AG09319 (cell line): ENCODE results near the gene COG4.

Source experiments
- DNase-seq: peaks from one replicate; pipeline ENCODE4 v3.0.0-alpha.2; 2010; ENCODE audit warnings: low read depth; ENCODE audit errors: extremely low read depth
- CTCF ChIP-seq: IDR thresholded peaks from 2 replicates; pipeline ENCODE4 v1.5.1; 2011; ENCODE audit warnings: low read depth, mild to moderate bottlenecking, inconsistent platforms, low read length, moderate library complexity

The COG4 gene

DNA sequence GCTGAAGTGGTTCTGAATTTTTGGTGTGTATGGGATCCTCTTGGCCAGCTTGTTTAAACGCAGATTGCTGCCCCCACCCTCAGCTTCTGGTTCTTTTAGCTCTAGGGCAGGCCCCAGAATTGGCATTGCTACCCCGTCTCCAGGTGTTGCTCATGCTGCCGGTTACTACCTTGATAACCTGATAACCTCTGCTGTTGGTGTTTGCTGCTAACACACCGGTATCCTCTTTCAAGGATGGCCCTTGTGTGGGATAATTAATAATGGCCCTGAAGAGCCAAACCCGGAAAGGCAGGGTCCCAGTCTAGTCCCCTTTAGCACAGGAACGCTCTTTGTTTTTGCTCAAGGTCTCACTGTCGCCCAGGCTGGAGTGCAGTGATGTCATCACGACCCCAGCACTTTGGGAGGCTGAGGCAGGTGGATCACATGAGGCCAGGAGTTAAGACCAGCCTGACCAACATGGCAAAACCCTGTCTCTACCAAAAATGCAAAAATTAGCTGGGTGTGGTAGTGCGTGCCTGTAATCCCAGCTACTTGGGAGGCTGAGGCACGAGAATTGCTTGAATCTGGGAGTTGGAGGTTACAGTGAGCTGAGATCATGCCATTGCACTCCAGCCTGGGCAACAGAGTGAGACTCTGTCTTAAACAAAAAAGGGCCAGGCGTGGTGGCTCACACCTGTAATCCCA is 83.2 kb downstream of the COG4 start:
- no peak for DNase-seq

DNA sequence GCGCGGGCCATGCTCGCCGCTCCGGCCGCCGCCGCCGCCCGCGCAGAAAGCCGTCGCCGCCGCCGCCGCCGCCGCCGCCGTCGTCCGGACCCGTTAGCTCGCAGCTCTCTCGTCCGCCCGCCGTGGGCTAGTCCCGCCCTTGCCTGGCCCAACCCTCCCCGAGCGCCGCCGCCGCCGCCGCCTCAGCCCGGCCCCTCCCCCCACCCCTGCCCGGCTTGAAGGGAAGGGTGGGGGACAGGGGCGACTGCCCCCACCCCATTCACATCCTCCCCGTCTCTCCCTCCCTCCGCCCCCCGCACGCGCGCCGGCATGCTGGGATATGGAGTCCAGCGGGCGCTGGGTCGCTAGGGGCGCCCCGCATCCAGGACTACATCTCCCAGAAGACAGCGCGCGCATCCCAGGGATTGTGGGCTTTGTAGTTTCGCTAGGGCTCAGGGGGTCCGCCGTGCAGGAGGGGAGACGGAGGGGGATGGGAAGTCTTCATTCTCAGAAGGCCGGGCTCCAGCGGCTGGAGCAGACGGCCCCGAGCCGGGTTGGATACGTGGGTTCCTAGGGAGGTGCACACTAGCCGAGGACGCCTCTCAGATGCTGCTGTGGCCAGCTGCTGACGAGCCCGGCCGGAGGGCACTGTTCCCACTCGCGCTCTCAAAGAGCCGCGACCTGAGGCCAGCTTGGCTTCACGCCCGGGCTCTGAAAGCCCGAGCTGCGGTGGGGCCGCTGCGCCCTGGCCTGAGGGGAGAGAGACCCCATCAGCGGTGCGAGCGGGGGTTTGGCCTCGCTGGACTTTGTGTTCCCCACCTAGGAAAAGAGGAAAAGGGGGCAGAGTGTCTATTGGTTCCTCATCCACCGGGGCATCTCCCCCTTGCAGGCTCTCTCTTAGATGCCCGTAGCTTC is 84.1 kb downstream of the COG4 start, which contains the start of gene ST3GAL2:
Gene ST3GAL2, minus strand, starts transcription at position 132 of the 894 bp plus-strand sequence. CDS start 40,570 bp downstream, outside the sequence.
- peak; percentile 85 for DNase-seq
- TF ChIP-seq CTCF = no peak

More for the DNA sequence above, 83.2 kb downstream of the COG4 start:
- no peak for TF ChIP-seq CTCF

DNA sequence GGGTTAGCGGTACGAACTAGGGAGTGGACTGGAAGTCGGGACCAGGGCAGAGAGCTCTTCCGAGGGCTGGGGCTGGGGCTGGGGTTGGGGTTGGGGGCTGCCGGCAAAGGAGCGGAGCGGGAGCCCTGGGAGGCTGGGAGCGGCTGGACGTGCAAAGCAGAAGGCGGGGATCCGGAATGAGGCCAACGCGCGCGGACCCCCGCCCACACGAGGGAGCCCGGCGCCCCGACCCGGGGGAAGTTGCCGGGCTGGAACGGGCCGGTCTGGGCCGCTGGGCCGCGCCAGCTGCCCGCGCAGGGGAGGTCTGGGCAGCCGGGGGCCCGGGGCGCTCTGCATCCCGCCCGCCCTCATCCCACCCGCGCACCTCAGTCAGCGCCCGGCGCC is 84.8 kb downstream of the COG4 start:
- DNase-seq = no peak
- no peak for TF ChIP-seq CTCF

DNA sequence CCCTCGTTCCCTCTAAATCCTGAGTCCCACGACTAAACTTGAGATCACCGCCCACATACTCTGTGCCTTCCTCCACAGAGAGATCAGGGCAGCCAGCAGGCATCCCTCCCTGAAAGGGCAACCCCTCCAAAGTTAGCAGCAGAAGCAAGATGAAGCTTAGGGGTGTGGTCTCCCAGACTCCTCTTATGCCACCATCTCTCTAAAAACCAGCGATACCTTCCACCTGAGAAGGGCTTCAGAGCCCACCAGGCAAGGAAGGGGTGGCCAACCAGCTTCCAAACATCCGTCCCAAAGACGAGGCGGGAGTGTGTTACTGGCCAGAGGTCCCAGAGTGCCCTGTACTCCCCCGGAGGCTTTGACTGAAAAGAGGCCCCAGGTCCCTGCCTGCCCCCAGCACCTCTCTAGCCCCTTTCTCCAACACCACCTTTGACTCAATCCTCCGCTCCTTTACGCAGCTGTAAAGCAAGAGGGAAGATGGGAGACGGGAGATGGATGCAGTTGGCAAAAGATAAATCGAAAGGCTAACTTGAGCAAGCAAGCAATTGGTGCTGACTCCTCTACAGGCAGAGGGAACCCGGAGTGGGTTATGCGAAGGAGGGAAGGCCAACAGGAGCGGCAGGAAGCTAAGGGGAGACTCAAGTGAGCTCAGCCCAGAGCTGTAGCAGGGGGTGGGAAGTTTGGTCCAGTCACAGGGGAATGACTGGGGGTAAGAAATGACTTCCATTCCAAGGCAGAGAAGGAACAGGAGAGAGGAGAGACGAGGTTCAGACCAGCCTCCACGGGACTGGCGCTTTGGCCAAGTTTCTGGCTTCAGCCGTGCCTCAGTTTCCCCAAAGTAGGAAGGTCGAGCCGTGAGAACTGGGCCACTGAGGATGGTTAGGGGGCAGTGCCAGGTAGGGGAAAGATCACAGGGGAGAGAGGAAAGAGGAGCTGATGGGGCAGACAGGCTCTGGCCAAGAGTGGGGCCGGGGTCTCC is 85.5 kb downstream of the COG4 start:
- TF ChIP-seq CTCF = no peak
- no peak for DNase-seq

DNA sequence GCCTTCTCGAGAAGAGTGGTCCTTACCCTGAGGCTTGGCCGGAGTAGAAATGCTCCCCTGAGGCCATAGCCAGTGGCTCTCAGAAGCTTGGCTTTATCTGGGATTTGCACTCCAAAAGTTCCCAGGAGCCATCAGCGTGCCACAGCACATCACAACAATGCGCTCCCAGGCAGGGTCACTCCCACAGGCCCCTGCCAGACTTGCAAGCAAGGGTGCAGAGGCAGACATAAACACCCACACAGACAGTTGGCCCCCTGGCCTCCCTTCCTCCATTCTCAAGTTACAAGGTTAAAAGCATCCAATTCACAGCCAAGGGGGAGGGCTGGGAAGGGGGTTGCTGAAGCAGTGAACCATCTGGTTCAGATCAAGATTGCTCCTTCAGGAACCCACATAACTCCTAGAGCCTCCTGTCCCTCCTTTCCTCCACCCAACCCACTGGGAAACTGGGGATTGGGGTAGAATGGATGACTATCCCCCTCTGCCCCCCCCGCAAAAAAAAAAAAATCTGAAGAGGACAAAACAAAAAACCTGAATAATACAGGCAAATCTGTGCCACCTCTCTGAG is 86.3 kb downstream of the COG4 start:
- no peak for TF ChIP-seq CTCF
- peak; percentile 88 for DNase-seq

DNA sequence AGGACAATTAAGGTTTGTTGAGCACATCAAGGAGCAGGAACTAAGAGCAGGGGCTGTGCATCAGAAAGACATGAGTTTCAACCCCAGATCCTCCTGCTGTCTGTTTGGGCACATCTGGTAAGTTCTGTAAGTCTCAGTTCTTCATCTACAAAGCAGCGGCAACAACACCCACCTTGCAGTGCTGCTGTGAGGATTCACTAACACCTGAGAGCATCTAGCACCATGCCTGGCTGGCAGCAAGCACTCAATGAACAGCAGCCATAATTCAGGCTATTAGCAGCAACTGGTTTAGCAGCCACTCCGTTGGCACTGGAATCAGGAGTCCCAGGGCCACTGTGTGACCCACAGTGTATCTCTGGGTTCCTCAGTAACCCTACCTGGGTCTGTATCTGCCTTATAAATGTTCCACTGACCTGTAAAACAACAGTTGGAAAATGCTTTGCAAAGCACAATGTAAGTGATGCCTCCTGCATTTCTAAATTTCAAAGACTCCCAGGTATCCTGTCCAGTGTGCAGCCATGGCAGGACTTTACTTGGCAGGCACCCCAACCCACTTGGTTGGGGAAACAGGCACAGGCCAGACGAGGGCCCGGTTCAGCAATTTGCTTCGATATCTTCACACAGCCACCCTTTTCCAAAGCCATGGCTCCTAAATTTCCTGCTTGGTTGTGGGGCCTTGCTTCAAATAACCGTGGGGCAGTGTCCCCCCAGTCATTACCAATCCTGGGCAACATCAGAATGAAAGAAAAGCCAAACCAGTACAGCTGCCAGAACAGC is 88.7 kb downstream of the COG4 start:
- no peak for DNase-seq
- TF ChIP-seq CTCF = no peak
